Activated naive CD4-positive, alpha-beta T cell treated with anti-CD3 and anti-CD28 coated beads, Interleukin-2, amount 50 U/mL, for 72 hours (primary cell): ENCODE results near the gene GLIPR1. TPM values are rescaled to one million over a fixed set of nuclear protein-coding genes. Genes with fewer than 3 reads are reported as not detected.
A peak's percentile ranks its signal among the peaks of the same experiment; 100 is the strongest.

Experiments
- ATAC-seq, 2 donors: fragments of 150-1000 bp; cut with Tn5 transposase; 2 replicates each; pipeline ENCODE4 v1.10.0; 2021; ENCODE audit warnings: mild to moderate bottlenecking in 2 of 2, moderate library complexity in 2 of 2
- DNase-seq, 2 donors: peaks; one replicate each; pipeline ENCODE4 v3.0.0; 2021 to 2022; ENCODE audit warnings: low spot score in 2 of 2
- H3K27ac Mint-ChIP-seq, 2 donors: one replicate each; pipeline ENCODE4 v1.8.0; 2022; ENCODE audit warnings: mild to moderate bottlenecking in 2 of 2, mixed read lengths in 2 of 2
- H3K36me3 Mint-ChIP-seq, 2 donors: one replicate each; pipeline ENCODE4 v1.8.0; 2022; ENCODE audit warnings: mixed read lengths in 2 of 2
- H3K9me3 Mint-ChIP-seq, 2 donors: one replicate each; pipeline ENCODE4 v1.8.0; 2022; ENCODE audit warnings: mixed read lengths in 2 of 2
- total RNA-seq, 2 donors: library from RNA; stranded (reverse); gene quantifications; one replicate each; pipeline ENCODE4 v1.2.3, GENCODE V29; 2022

GLIPR1 gene
- total RNA-seq, 2 donors from 2014 or later, result 3.5 to 10.3 TPM

DNA sequence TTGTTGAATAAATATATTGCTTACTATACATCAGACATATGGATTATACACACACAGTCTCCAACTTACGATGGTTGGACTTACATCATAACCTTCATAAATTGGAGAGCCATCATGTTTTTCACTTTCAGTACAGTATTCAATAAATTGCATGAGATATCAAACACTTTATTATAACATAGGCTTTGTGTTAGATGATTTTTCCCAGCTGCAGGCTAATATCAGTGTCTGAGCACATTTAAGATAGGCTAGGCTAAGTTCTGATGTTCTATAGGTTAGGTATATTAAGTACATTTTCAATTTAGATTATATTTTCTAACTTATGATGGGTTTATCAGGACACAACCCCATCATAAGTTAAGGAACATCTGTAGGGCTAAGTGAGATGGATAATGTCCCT, 48.8 kb downstream of the GLIPR1 start:
- ATAC-seq (no peak), DNase-seq (no peak)
- Mint-ChIP-seq H3K9me3 (no peaks in the 10 kb centered on the region), H3K27ac (no peak overlapping the region), H3K36me3 (no peaks in the 10 kb centered on the region)

- H3K36me3 Mint-ChIP-seq, result no peaks in the 10 kb centered on the region
- ATAC-seq (no peak), DNase-seq (no peak)
- H3K27ac Mint-ChIP-seq, result no peak overlapping the region
- no peaks in the 10 kb centered on the region for H3K9me3 Mint-ChIP-seq
Observed at GRCh38 chr12:75529826-75530225, 49.3 kb downstream of the GLIPR1 start.

GRCh38 chr12:75533239-75533638, 52.7 kb downstream of the GLIPR1 start:
- DNase-seq, result no peak
- H3K36me3 Mint-ChIP-seq, result no peaks in the 10 kb centered on the region
- no peak for ATAC-seq
- no peaks in the 10 kb centered on the region for H3K9me3 Mint-ChIP-seq
- H3K27ac Mint-ChIP-seq, result no peak overlapping the region

- Mint-ChIP-seq H3K36me3 (no peaks in the 10 kb centered on the region), H3K27ac (no peak overlapping the region), H3K9me3 (no peaks in the 10 kb centered on the region)
- ATAC-seq, result no peak
- DNase-seq, result no peak
Observed at GRCh38 chr12:75539889-75540288, 59.3 kb downstream of the GLIPR1 start.

GRCh38 chr12:75542942-75543341, 62.4 kb downstream of the GLIPR1 start:
- H3K27ac Mint-ChIP-seq, result no peak overlapping the region
- ATAC-seq (no peak), DNase-seq (no peak)
- no peaks in the 10 kb centered on the region for H3K9me3 Mint-ChIP-seq
- H3K36me3 Mint-ChIP-seq, result no peaks in the 10 kb centered on the region

DNA sequence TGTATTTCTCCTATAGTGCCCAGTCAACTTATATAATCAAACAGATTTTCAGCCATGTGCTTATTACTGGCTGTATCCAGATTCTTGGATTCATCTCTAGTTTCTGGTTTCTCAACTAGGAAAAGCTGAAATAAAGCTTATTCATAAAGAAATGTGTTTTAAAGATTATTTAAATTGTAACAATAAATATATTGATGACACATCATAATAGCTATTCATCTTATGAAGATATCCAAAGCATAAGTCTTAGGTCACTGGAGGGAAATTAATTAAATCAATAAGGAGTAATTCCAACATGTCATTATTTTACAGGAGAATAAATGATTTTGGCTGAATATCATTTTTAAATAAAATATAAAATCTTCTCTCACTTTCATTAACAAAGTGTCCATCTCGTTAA, 63.0 kb downstream of the GLIPR1 start:
- DNase-seq (no peak), ATAC-seq (no peak)
- Mint-ChIP-seq H3K36me3 (no peaks in the 10 kb centered on the region), H3K27ac (no peak overlapping the region), H3K9me3 (no peaks in the 10 kb centered on the region)

GRCh38 chr12:75545636-75546035, 65.1 kb downstream of the GLIPR1 start:
- ATAC-seq (no peak), DNase-seq (no peak)
- Mint-ChIP-seq H3K27ac (no peak overlapping the region), H3K36me3 (no peaks in the 10 kb centered on the region), H3K9me3 (no peaks in the 10 kb centered on the region)

GRCh38 chr12:75548879-75549278, 68.3 kb downstream of the GLIPR1 start:
- no peaks in the 10 kb centered on the region for H3K9me3 Mint-ChIP-seq
- DNase-seq (no peak), ATAC-seq (no peak)

DNA sequence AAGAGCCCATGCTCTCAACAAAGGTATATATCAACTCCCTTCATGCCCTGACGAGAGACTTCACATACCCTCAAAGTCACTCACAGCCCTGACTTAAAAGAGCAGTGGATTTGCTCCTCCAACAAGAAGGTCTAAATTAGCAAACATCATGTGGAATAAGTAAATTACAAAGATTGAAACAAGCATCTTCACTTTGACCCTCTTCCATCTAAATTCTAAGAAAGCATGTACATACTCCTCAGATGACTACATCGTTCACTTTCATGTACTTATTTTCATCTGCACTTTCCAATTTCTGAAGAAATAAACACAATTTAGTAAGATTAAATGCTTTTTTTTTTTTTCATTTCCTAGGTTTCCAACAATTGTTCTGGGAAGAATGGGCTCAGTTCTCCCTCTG, 69.4 kb downstream of the GLIPR1 start:
- Mint-ChIP-seq H3K36me3 (no peaks in the 10 kb centered on the region), H3K27ac (no peak overlapping the region), H3K9me3 (no peaks in the 10 kb centered on the region)
- DNase-seq (no peak), ATAC-seq (peak in 1 of 2 donors; percentile 43)

More at GRCh38 chr12:75548879-75549278, 68.3 kb downstream of the GLIPR1 start:
- Mint-ChIP-seq H3K27ac (no peak overlapping the region), H3K36me3 (no peaks in the 10 kb centered on the region)

DNA sequence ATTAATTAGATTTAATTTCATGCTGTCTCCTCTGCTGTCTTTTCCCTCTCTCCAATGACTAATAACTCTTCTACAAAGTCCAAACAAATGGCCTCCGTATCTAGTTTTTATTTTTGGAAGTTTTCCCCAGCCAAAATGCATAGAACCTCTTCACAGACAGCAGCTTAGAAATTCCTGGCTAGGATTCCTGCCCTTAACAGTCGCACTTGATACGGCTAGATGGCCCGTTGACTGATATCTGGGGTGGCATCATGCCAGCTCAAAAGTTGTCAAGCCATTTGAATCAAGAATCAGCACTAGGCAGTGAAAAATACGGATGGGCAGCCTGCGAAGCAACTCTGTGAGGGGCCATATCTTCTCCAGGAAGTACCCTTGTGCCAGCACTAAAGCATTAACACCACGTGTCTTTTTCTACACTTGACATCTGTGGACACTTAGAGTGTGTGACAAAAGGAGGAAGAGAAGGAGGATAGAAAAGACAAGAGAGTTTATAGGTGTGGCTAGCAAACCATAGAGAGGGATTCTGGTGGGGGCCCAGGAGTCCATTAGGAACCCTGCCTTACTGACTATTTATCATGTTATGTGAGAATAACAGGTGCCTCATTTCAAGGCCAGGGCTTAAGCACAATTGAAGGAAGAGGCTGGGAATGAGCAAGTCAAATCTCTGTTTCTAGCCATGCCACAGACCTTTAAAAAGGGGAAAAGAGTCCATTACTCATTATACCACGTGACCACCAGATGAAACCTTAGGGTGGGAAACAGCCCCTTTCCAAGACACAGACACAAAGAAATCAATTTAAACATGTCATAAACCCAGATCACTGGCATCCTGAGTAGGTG, 70.1 kb downstream of the GLIPR1 start:
- Mint-ChIP-seq H3K9me3 (no peaks in the 10 kb centered on the region), H3K36me3 (no peaks in the 10 kb centered on the region), H3K27ac (peak overlapping the region in 1 of 2 donors; percentile 22)
- ATAC-seq (peak in 1 of 2 donors; percentile 47), DNase-seq (no peak)

DNA sequence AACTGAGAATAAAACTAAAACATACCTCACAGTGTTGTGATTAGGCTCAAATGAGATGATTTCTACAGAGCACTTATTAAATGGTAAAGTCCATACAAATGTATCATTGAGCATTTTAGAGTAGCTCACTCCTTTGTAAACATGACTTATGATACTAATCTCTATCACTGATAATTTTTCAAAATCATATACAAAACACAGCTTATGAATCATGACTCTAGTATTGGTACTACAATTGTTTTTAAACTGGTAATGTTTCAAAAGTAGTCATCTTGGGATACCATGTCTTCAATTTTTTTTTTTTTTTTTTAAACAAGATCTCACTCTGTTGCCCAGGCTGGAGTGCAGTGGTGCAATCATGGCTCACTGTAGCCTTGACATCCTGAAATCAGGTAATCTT, 70.9 kb downstream of the GLIPR1 start:
- DNase-seq (no peak), ATAC-seq (peak in 1 of 2 donors; percentile 56)
- H3K36me3 Mint-ChIP-seq, result no peaks in the 10 kb centered on the region
- no peak overlapping the region for H3K27ac Mint-ChIP-seq
- H3K9me3 Mint-ChIP-seq, result no peaks in the 10 kb centered on the region

DNA sequence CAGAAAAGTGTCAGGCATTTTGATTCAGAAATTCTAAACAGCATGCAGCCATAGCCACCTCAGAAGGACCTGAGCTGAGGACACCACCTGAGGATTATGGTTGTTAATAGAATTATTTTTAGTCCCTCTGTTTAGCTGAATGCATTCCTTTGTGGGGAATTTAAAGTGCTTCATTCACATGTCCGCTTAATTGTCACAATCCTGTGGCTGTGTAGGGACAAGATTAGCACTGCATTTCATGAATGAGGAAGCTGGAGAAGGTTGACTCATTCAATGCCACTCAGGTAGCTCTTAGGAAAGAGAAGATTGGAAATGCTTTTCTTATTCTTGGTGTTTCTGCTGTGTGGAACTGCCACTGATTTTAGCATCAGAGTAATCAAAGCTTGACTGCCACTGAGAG, 72.8 kb downstream of the GLIPR1 start:
- no peaks in the 10 kb centered on the region for H3K9me3 Mint-ChIP-seq
- H3K27ac Mint-ChIP-seq, result no peak overlapping the region
- no peak for DNase-seq
- no peaks in the 10 kb centered on the region for H3K36me3 Mint-ChIP-seq
- no peak for ATAC-seq

Other genes with a start within 250 kb of the GLIPR1 start
- 10 to 100 TPM in 1 of 2 donors, 1 to 10 TPM in 1; 4.6 to 10.2 TPM for gene CAPS2, start 150.4 kb upstream of the GLIPR1 start, total RNA-seq
- gene GLIPR1L1, start 146.1 kb upstream of the GLIPR1 start, total RNA-seq, result not detected
- gene GLIPR1L2, start 89.7 kb upstream of the GLIPR1 start, total RNA-seq, result under 1 TPM; 0.66 to 0.68 TPM
- gene KRR1, start 30.9 kb downstream of the GLIPR1 start, total RNA-seq, result 100 to 1,000 TPM; 100 to 149 TPM